GM23338 (cell line): ENCODE data around the gene DPYSL3. TPM values are rescaled to one million over a fixed set of nuclear protein-coding genes. Genes with fewer than 3 reads are reported as not detected.
"Not testable (repeated sequence)": the region's sequence is repeated elsewhere in the genome, so short reads cannot be mapped to it uniquely, and the experiment has no call there.

ENCODE experiments used
- ATAC-seq: fragments of 200-7000 bp; cut with Tn5 transposase; 3 replicates; pipeline ENCODE4 v1.9.1; 2020
- DNase-seq: peaks from one replicate; pipeline ENCODE4 v3.0.0-alpha.2; 2015; ENCODE audit warnings: low spot score
- H2AFZ ChIP-seq: fragments of 200-600 bp; sonication (generic); 2 replicates; pipeline ENCODE4 v1.8.0; 2016; ENCODE audit warnings: antibody characterized with exemption, mild to moderate bottlenecking, moderate library complexity
- H3F3A ChIP-seq: fragments of 200-600 bp; sonication (generic); replicated peaks from 2 replicates; pipeline ENCODE4 v1.8.0; 2017; ENCODE audit warnings: antibody characterized with exemption, mixed run types, low read depth
- H3K27ac ChIP-seq: fragments of 200-600 bp; sonication (generic); 2 replicates; pipeline ENCODE4 v1.6.1; 2016; ENCODE audit warnings: low read depth
- H3K27me3 ChIP-seq: fragments of 200-600 bp; sonication (generic); 2 replicates; pipeline ENCODE4 v1.8.0; 2016; ENCODE audit warnings: mild to moderate bottlenecking, mixed run types, moderate library complexity; ENCODE audit not compliant: insufficient read depth
- H3K36me3 ChIP-seq: fragments of 200-600 bp; sonication (generic); 2 replicates; pipeline ENCODE4 v1.8.0; 2016; ENCODE audit warnings: mild to moderate bottlenecking; ENCODE audit not compliant: insufficient read depth
- H3K4me1 ChIP-seq: fragments of 200-600 bp; sonication (generic); 2 replicates; pipeline ENCODE4 v1.8.0; 2016; ENCODE audit warnings: mild to moderate bottlenecking, moderate library complexity; ENCODE audit not compliant: insufficient read depth
- H3K4me2 ChIP-seq: fragments of 200-600 bp; sonication (generic); 2 replicates; pipeline ENCODE4 v1.7.1; 2017; ENCODE audit warnings: mixed run types
- H3K4me3 ChIP-seq: fragments of 200-600 bp; sonication (generic); 2 replicates; pipeline ENCODE4 v1.6.1; 2016; ENCODE audit warnings: mixed run types
- H3K79me2 ChIP-seq: fragments of 200-600 bp; sonication (generic); replicated peaks from 2 replicates; pipeline ENCODE4 v1.8.0; 2017; ENCODE audit warnings: mild to moderate bottlenecking; ENCODE audit not compliant: insufficient read depth
- H3K9me2 ChIP-seq: fragments of 200-600 bp; sonication (generic); 2 replicates; pipeline ENCODE4 v1.8.0; 2017; ENCODE audit not compliant: insufficient read depth
- H4K20me1 ChIP-seq: fragments of 200-600 bp; sonication (generic); replicated peaks from 2 replicates; pipeline ENCODE4 v1.8.0; 2017; ENCODE audit warnings: mild to moderate bottlenecking; ENCODE audit not compliant: insufficient read depth
- H3K27ac Mint-ChIP-seq: 2 replicates; pipeline ENCODE4 v1.8.0; 2020; ENCODE audit warnings: inconsistent platforms, mild to moderate bottlenecking, moderate library complexity, mixed read lengths
- H3K27me3 Mint-ChIP-seq: 3 replicates; pipeline ENCODE4 v1.8.0; 2022; ENCODE audit warnings: low read depth, mild to moderate bottlenecking, moderate library complexity, mixed read lengths, inconsistent platforms; ENCODE audit not compliant: insufficient read depth, poor library complexity
- H3K36me3 Mint-ChIP-seq: 3 replicates; pipeline ENCODE4 v1.8.0; 2021; ENCODE audit warnings: low read depth, mild to moderate bottlenecking, inconsistent platforms, moderate library complexity, mixed read lengths
- H3K4me1 Mint-ChIP-seq: 3 replicates; pipeline ENCODE4 v1.8.0; 2020; ENCODE audit warnings: mild to moderate bottlenecking, inconsistent platforms, mixed read lengths
- H3K4me3 Mint-ChIP-seq: 3 replicates; pipeline ENCODE4 v1.8.0; 2021; ENCODE audit warnings: moderate library complexity, mild to moderate bottlenecking, inconsistent platforms, mixed read lengths
- H3K9me3 Mint-ChIP-seq: 3 replicates; pipeline ENCODE4 v1.8.0; 2020; ENCODE audit warnings: moderate library complexity, mild to moderate bottlenecking, inconsistent platforms, mixed read lengths
- EZH2phosphoT487 ChIP-seq: fragments of 200-600 bp; sonication (generic); IDR thresholded peaks from one replicate; pipeline ENCODE4 v1.8.1; 2018; ENCODE audit warnings: antibody characterized with exemption; ENCODE audit not compliant: unreplicated experiment
- NANOG ChIP-seq: IDR thresholded peaks from 2 replicates; pipeline ENCODE4 v1.6.1; 2016; ENCODE audit warnings: antibody characterized with exemption, borderline replicate concordance
- polyA plus RNA-seq: library from polyadenylated mRNA; unstranded; fragments of >200 nt; fragmentation: Nextera tagmentation; extraction: Ambion mirVana; gene quantifications from 2 replicates; pipeline ENCODE4 v1.2.1, GENCODE V29; 2016
- total RNA-seq: library from RNA; depleted of rRNA; stranded (reverse); fragments of >200 nt; shearing (Covaris generic); gene quantifications from 2 replicates; pipeline ENCODE4 v1.2.3, GENCODE V29; 2014
- TF ChIP-seq, protein P1 (sequence below): IDR thresholded peaks from 2 replicates; pipeline ENCODE4 v1.6.1; 2016; ENCODE audit warnings: antibody characterized with exemption
- TF ChIP-seq, protein P2 (sequence below), 2 experiments: fragments of 200-600 bp in 1 of 2; sonication (generic) in 1 of 2; conservative IDR thresholded peaks; 2 replicates each; pipeline versions ENCODE4 v1.5.1 to v1.6.1; 2016 to 2017; ENCODE audit warnings: antibody characterized with exemption in 2 of 2, low read depth in 2 of 2, mild to moderate bottlenecking in 2 of 2, moderate library complexity in 1 of 2

DPYSL3 gene
- total and polyA plus RNA-seq, 2 experiments from 2014 or later = 97.6 to 455 TPM

DNA sequence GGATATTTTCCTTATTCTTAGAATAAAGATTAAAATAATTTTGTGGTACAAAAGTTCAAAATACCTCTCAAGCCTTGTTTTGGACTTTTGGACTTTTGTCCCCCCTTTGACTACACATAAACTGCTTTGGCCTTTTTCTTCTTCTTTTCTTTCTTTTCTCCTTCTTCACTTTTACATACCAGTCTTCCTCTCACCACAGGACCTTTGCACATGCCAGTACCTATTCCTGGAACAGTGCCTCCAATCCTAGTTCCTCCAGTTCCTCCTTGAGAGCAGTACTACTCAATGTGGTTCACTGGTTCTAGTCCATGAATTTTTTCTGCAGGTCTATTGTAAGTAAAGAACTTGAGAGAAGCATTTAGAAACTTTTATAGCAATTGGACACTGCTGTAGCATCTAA lies 138.6 kb downstream of the DPYSL3 start (continued):
- TF ChIP-seq, protein P1, sequence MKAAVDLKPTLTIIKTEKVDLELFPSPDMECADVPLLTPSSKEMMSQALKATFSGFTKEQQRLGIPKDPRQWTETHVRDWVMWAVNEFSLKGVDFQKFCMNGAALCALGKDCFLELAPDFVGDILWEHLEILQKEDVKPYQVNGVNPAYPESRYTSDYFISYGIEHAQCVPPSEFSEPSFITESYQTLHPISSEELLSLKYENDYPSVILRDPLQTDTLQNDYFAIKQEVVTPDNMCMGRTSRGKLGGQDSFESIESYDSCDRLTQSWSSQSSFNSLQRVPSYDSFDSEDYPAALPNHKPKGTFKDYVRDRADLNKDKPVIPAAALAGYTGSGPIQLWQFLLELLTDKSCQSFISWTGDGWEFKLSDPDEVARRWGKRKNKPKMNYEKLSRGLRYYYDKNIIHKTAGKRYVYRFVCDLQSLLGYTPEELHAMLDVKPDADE = no peak
- TF ChIP-seq NANOG = no peak

DNA sequence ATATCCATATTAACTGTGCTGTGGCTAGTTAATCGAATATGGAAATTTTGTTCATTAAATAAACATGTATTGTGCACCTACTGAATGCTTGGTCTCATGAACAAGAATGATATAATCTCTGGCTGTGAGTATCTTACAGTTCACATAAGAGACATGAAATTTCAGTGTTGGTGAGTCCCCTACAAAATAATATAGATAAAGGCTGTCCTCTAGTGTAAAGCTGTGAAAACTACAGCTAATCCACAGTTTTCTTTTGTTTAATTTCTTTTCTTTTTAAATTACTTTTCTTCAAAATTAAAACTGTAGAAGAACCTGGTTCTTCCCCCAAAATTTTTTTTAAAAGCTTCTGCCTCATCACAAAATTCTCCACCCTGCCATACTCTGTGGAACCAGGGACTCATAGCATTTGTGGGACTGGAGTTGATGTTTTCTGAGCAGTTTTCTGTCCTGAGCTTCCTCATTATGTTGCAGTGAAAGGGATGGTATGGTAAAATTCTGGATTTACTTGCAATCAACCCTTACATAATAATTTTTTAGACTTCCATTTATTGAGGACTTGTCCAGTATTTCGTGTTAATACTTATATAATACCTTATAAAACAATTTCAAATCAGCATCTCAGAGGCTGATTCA lies 140.0 kb downstream of the DPYSL3 start:
- no peaks in the 10 kb centered on the region for H3K27me3 ChIP-seq
- peaks cover 7% of the 10 kb centered on the region for H3K4me1 Mint-ChIP-seq
- no peaks in the 10 kb centered on the region for H3K9me3 Mint-ChIP-seq
- no peak overlapping the region for H3K4me3 ChIP-seq
- no peaks in the 10 kb centered on the region for H3K9me2 ChIP-seq
- DNase-seq (peak; percentile 60), ATAC-seq (peak; percentile 51; the same call in 2 of the 3 replicates)
- no peak overlapping the region for H2AFZ ChIP-seq
- H3K27ac Mint-ChIP-seq = no peak overlapping the region
- no peak overlapping the region for H3K27ac ChIP-seq
- H3K36me3 ChIP-seq = no peaks in the 10 kb centered on the region
- H3F3A ChIP-seq = no peaks in the 10 kb centered on the region
- TF ChIP-seq, protein P2, sequence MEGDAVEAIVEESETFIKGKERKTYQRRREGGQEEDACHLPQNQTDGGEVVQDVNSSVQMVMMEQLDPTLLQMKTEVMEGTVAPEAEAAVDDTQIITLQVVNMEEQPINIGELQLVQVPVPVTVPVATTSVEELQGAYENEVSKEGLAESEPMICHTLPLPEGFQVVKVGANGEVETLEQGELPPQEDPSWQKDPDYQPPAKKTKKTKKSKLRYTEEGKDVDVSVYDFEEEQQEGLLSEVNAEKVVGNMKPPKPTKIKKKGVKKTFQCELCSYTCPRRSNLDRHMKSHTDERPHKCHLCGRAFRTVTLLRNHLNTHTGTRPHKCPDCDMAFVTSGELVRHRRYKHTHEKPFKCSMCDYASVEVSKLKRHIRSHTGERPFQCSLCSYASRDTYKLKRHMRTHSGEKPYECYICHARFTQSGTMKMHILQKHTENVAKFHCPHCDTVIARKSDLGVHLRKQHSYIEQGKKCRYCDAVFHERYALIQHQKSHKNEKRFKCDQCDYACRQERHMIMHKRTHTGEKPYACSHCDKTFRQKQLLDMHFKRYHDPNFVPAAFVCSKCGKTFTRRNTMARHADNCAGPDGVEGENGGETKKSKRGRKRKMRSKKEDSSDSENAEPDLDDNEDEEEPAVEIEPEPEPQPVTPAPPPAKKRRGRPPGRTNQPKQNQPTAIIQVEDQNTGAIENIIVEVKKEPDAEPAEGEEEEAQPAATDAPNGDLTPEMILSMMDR (conservative IDR thresholded peaks at IDR 0.05; ENCODE audit: low read depth in 2 of 2) = peak; percentile 63 to 93
- TF ChIP-seq EZH2phosphoT487 = no peak
- no peaks in the 10 kb centered on the region for H4K20me1 ChIP-seq
- H3K4me3 Mint-ChIP-seq = no peak overlapping the region
- peaks cover 2% of the 10 kb centered on the region for H3K27me3 Mint-ChIP-seq
- H3K79me2 ChIP-seq = no peaks in the 10 kb centered on the region
- H3K36me3 Mint-ChIP-seq = no peaks in the 10 kb centered on the region
- H3K4me2 ChIP-seq = no peak overlapping the region
- peaks cover 4% of the 10 kb centered on the region; the same call in 1 of the 2 replicates for H3K4me1 ChIP-seq

DNA sequence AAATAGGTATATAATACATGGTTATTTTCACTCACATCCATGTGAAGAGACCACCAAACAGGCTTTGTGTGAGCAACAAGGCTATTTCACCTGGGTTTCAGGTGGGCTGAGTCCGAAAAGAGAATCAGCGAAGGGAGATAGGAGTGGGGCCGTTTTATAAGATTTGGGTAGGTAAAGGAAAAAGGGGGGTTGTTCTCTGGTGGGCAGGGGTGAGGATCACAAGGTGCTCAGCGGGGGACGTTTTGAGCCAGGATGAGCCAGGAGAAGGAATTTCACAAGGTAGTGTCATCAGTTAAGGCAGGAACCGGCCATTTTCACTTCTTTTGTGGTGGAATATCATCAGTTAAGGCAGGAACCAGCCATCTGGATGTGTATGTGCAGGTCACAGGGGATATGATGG lies 142.5 kb downstream of the DPYSL3 start:
- peak overlapping the region; percentile 42 for H3K27ac Mint-ChIP-seq
- H3F3A ChIP-seq, H2AFZ ChIP-seq, H3K79me2 ChIP-seq, H3K4me3 Mint-ChIP-seq, H3K36me3 ChIP-seq, H3K27ac ChIP-seq, H3K9me3 Mint-ChIP-seq, H3K9me2 ChIP-seq, H3K4me2 ChIP-seq, H4K20me1 ChIP-seq, ATAC-seq, H3K4me1 Mint-ChIP-seq, H3K4me1 ChIP-seq, H3K36me3 Mint-ChIP-seq, DNase-seq, H3K27me3 Mint-ChIP-seq, H3K27me3 ChIP-seq, H3K4me3 ChIP-seq: not testable (repeated sequence)
